DMS153 treated with DMSO at 0.1 percent for 48 hours (cell line): ENCODE results near the gene VAV3.
"Not testable (repeated sequence)": the region's sequence is repeated elsewhere in the genome, so short reads cannot be mapped to it uniquely, and the experiment has no call there.

ENCODE experiments used
- DNase-seq: peaks from one replicate; lab custom pipeline; 2025; ENCODE audit not compliant: unreplicated experiment; lab: John Stamatoyannopoulos, UW

Gene VAV3

DNA sequence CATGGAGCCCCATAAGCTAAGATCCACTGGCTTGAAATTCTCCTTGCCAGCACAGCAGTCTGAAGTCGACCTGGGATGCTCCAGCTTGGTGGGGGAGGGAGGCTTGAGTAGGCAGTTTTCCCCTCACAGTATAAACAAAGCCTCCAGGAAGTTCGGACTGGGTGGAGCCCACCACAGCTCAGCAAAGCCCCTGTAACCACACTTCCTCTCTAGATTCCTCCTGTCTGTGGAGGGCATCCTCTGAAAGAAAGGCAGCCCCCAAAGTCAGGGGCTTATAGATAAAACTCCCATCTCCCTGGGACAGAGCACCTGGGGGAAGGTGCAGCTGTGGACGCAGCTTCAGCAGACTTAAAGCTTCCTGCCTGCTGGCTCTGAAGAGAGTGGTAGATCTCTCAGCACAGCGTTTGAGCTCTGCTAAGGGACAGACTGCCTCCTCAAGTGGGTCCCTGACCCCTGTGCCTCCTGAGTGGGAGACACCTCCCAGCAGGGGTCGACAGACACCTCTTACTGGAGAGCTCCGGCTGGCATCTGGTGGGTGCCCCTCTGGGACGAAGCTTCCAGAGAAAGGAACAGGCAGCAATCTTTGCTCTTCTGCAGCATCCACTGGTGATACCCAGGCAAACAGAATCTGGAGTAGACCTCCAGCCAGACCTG is 120.3 kb downstream of the VAV3 start:
- DNase-seq, result not testable (repeated sequence)

DNA sequence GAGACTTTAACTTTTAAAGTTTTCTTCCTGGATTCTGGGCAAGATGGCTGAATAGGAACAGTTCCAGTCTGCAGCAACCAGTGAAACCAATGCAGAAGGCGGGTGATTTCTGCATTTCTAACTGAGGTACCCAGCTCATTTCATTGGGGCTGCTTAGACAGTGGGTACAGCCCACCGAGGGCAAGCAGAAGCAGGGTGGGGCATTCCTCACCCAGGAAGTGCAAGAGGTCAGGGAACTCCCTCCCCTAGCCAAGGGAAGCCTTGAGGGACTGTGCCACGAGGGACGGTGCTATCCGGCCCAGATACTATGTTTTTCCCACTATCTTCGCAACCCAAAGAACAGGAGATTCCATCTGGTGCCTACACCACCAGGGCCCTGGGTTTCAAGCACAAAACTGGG is 121.0 kb downstream of the VAV3 start:
- DNase-seq, result no peak

DNA sequence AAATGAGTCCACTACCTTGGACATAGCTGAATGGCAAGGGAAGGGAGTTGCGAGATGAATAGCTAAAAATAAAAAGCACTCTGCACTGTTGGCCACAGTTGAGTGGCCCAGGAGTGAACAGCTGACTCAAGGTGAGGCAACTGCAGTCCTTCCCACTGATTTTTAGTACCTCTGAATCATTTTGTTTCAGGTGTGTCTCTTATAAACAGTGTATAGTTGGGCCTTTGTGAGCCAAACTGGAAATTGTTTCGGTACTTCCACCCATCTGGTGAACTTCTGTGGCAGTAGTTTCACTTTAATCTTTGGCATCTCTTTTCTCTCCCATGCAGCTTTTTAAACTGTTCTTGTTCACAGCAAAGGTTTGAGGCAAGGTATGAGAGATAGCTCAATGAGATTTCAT is 122.7 kb downstream of the VAV3 start:
- no peak for DNase-seq

DNA sequence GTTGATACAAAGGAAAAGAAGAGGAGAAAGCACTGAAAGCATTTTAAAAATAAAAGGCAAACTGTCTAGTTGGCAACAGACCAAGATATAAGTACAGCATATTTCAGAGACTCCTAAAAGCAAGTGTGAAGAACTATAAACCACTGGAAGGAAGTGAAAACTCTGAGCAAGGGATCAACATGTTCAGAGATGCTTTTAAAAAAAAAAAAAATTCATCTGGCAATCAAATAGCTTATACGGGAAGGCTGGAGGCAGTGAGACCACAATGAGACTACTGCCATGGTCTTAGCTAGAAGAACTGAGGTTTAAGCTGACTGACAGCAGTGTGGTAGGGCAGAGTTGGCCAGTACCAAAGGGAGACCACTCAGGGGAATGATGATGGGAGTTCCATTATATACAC is 124.3 kb downstream of the VAV3 start:
- no peak for DNase-seq

DNA sequence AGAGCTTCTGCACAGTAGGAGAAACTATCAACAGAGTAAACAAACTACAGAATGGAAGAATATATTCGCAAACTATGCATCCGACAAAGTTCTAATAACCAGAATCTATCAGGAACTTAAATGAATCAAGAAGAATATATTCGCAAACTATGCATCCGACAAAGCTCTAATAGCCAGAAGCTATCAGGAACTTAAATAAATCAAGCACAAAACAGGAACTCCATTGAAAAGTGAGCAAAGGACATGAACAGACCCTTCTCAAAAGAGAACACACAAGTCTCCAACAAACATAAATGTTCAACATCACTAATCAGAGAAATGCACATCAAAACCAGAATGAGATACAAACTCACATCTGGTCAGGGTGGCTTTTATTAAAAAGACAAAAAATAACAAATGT is 126.9 kb downstream of the VAV3 start:
- DNase-seq, result no peak

DNA sequence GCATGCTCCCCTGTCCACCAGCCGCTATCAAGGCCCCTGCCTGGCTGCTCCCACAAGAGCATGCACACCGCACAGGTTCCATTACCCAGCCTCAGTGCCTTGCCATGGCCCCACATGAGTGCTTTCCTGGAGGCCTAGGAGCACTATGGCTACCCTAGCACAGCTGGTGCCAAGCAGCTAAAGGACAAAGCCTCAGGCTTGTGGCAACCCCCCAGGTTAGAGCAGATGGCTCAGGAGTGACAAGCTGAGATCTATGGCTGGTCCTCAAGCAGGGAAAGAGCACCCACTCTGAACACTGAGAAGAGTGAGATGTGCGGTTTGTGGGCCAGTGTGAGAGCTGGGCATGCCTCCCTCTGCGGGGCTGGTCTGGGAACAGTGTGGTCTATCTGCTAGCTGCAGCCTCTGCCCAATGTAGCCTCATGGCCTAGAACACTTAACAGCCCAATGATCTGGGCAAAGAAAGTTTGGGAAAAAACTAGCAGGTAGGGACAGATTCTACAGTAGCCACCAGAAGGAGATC is 129.8 kb downstream of the VAV3 start:
- DNase-seq, result no peak

DNA sequence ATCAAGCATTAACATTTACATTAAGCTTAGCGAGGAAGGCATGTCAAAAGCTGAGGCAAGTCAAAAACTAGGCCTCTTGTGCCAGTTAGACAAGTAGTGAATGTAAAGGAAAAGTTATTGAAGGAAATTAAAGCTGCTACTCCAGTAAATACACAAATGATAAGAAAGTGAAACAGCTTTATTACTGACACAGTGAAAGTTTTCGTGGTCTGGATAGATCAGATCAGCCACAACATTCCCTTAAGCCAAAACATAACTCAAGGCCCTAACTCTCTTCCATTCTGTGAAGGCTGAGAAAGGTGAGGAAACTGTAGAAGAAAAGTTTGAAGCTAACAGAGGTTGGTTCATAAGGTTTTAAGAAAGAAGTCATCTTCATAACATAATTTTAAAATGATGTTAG is 131.9 kb downstream of the VAV3 start:
- DNase-seq, result no peak

DNA sequence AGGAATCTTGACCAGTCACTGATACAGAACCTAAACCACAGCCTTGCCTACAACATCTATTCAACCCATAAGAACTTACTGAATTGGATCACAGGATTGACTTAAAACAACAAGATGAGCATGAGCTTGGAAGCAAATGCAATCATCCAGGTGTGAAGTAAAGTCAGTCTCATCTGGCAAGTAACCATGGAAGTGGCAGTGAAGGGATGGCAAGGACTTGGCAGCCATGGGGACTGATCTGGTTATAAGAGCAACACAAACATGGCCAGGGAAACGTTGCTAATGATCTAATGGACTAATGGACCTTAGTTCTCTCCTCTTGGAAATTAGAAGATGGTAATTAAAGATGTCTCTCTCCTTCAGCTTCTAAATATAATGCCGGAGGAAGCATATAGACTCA is 133.1 kb downstream of the VAV3 start:
- DNase-seq, result no peak

DNA sequence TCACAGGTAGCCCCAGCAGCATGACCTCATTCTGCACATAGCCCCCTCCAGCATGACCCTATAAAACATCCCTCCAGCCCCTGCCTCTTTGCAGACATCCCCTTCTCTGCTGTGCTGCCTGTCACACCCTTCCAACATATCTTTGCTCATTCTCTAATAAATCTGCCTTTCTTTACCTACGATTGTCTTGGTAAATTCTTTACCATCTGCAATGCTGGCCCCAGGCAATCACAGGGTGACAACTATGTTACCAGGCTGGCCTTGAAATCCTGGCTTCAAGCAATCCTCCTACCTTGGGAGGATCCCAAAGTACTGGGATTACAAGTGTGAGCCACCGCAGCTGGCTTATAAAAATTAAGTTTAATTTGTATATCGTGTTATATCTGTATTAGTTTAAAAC is 134.5 kb downstream of the VAV3 start:
- no peak for DNase-seq

DNA sequence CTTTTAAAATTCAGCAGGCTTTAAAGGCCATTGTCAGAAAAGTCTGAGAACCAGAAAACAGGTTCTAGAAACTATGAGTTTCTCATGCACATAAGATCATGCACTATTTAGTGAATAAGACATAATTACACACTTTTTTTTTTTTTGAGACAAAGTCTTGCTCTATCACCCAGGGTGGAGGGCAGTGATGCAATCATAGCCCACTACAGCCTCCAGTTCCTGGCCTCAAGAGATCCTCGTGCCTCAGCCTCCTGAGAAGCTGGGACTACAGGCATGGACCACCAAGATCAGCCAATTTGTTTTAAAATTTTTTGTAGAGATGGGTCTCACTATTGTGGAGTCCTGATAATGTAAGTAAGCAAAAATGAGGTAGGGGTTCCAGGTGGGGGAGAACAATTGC is 134.9 kb downstream of the VAV3 start:
- no peak for DNase-seq

DNA sequence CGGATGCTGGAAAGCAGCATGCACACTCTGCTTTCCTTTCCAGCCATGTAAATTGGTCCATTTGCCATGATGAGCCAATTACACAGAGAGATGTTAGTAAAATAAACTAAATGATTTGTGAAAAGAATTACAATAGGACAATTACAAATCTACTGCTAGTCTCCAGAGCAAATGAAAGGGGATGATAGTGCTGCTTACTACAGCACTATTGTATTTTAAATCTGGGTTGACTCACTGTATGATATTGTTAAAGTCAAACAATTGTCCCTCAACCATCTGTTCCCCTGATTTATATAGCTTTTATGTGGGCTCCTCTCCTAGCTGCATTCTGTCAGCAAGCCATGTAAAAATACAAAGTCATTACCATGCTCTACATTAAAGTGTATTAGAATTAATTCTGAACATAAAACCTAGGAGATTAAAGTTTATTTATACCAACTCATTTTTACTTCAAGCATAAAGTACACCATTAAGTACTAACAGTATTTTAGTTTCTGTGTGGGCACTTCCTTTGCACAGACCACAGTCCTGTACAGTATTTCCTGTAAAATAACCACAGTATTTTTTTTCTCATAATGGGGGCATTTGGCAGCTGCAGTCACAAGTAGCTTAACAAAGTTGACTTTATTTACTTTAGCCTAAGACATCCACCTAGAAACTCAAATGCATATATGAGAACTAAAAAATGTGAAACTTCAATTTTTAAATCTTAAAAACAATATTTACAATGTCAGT is 135.8 kb downstream of the VAV3 start:
- DNase-seq, result no peak

DNA sequence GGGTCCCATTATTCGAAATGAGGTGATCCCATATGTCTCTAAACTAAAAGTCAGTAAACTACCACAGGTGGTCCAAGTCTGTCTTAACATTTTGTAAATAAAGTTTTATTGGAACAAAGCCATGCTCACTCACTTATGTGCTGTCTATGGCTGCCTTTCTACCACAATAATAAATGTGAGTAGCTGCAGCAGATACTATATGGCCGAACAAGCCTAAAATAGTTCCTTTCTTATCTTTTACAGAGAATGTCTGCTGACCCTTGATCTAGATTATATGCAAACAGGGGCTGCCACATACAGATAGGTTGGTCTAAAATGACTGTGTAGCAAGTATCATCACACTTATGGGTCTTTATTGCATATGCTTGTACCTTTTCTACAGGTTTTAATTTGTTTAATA is 140.0 kb downstream of the VAV3 start:
- DNase-seq, result no peak

DNA sequence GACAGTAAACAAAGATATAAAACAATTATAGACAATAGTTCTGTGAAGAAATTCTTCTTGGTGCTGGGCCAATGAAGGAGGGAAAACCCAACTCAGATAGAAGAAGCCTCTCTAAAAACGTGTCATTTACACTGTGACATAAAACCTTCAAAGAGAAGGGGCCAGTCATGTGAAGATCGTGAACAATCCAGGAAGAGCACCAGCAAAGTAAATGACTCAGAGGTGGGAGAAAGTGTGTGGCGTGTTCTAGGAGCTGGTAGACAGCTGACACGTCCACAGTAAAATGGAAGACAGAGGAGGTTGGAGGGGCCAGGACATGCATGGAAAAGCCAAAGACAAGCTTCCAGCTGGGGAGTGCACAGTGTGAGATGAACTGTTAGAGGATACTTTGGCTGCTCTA is 143.6 kb downstream of the VAV3 start:
- DNase-seq, result no peak

DNA sequence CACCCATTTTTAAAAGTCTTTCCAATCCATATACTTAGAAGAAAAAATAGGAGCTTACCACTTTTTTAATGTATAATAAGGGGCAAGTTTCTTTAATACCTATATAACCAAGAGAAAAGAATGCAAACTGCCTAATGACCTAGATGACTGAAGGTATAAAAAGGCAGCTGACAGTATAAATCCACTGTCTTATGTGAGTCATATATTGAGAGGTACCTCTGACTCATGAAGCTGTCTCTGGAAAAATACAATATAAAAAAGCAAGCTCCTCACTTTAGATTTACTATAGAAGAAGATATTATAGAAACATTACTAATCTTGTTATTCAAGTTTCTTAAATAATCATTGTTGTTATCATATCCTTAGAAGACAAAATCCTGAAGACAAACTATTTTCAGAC is 144.2 kb downstream of the VAV3 start:
- no peak for DNase-seq

DNA sequence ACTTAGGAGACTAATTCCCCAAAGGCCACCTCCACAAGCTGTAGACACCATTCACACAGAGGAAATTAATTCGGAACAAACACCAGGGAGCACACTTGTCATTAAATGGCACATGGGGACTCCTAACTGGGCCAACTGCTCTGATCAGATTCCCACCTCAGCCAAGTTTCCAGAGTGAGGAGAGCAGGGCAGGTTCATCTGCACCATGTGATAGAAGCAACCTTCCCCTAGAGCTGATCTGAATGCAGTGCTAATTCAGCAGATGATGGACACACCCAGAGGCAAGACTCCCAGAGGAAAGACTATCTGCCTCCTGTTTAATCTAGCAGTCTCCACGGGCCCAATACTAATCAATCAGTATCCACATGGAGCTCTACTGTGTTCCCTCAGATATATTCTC is 147.0 kb downstream of the VAV3 start:
- no peak for DNase-seq

DNA sequence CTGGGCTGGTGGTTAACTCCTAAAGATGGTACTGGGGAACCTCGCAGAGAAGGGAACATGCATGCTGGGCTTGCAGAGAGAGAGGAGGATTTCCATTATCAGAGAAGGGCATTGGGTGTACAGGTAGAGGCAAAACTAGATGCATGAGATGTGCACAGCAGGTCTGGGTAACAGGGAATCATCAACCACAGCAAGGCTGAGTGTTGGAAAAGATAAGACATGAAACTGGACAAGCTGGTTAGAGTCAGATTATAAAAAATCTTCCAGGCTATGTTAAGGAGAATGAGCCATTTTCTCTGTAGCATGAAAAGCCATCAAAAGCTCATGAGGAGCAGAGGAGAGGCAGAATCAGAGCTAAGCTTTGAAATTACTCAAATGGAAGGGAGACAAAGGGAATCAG is 147.8 kb downstream of the VAV3 start:
- DNase-seq, result no peak

DNA sequence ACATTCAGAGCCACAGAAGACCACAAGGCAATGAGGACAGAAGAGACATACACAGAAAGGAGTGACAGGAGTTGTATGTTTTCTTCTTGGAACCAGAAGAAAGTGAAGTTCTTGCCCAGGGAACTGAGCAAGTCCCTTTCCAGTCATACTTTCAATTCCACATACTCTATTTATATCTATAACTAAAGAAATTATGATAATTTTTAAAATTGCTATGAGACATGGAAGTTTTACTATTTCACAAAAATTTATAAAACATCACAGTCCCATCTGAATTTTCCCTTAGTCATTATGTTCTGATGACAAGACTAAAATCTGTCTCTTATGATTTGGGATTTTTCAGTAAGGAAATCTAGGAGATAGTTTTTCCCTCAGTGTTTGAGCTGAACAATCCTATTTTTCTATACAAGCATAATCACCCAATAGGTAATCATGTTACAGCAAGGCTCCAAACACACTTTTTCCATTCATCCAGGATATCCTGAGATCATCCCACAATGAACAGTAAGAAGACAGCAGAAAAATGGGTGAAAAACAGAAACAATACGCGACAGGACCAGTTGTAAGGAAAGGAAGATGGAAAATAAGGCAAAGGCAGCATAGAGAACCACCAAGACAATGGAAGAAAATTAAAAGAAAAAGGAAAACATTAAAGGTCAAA is 154.6 kb downstream of the VAV3 start:
- DNase-seq, result no peak

DNA sequence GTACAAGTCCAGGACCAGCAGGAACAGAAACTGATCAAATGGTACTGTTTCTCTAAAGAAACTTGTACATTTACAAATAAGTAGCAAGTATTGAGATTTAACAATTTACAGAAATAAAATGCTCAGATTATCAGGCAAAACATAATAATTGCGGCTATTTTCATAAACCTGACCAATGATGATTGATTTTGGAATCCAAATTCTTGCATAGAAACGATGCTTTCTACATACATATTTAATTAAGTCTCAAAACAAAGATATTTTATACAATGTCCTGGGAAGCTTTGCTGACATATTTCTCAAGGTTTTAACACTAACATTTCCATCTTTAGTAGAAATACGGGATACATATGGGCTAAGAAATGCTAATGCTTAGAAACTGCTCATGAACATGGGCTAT is 157.1 kb downstream of the VAV3 start:
- DNase-seq, result no peak

DNA sequence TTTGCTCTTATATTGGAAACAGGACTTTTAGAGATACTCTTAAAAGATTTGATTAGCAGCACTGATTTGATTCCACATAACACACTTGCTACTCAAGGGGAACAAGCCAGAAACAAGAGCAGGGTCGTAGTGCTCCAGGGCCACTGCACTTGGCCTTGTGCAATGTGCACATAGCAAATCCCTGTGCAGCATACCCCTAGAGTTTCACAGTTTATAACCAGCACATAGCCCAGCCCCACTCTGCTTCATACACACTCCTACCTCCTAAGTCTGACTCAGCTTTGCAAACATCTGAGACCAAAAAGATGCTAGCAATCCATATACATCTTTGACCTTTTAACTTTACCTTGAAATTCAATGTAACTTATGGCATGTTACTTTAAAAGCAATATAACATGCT is 157.6 kb downstream of the VAV3 start:
- DNase-seq, result no peak

DNA sequence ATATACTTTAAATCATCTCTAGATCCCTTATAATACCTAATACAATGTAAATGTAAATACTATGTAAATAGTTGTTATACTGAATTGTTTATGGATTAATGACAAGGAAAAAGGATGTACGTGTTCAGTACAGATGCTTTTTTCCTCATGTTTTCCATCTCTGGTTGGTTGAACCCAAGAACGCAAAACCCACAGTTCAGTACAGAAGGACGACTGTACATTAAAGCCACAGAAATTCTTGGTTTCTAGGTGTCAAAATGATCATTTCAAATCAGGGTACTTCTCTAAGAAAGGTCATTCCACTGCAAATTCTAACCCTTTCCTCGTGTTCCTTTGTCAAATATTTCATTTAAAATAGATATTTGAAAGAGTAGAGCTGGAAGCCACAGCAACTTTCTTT is 158.1 kb downstream of the VAV3 start:
- DNase-seq, result no peak

DNA sequence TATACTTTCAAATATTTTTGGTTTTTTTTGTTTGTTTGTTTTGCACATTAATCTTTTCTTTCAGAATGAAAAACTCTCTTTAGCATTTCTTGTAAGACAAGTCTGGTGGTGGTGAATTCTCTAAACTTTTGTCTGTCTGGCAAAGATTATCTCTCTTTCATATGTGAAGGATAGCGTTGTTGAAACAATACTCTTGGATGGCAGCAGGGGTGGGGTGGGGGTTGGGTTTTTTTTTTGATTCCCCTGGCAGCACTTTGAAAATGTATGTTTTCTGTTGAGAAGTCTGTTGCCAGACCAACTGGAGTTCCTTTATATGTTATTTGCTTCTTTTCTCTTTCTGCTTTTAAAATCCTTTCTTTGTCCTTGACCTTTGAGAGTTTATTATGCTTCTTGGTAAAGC is 160.2 kb downstream of the VAV3 start:
- DNase-seq, result no peak

DNA sequence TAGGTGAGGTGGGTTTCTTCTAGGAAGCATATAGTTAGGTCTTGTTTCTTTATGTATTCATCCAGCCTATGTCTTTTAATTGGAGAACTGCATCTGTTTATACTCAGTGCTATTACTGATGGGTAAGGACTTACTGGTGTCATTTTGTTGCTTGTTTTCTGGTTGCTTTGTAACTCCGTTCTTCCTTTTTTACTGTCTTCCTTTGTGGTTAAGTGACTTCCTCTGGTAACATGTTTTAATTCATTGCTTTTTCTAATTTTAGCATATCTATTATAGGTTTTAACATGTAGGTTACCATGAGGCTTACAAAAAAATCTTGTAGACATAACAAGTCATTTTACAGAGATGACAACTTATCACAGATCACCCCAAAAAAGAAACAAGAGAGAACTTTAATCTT is 160.8 kb downstream of the VAV3 start:
- DNase-seq, result no peak
